RWPE1 (cell line): Measurements from ENCODE around the gene GRAMD2A.

ENCODE experiments used
- CTCF ChIA-PET: fragments of 350-600 bp; sonication (Branson Sonifier 250); formaldehyde crosslinking; extraction: SDS; loops from one replicate; lab custom pipeline; 2021; lab: Yijun Ruan, JAX
- POLR2A ChIA-PET: fragments of 400-600 bp; formaldehyde crosslinking; extraction: SDS; loops from one replicate; lab custom pipeline; 2020; ENCODE audit warnings: antibody characterized with exemption; ENCODE audit not compliant: low non-redundant PET; lab: Yijun Ruan, JAX
- DNase-seq: peaks from one replicate; pipeline ENCODE4 v3.0.0; 2012; ENCODE audit warnings: low spot score
- H3K27ac ChIP-seq: fragments of 450-650 bp; 2 replicates; pipeline ENCODE4 v1.5.1; 2017
- CTCF ChIP-seq: fragments of 450-650 bp; conservative IDR thresholded peaks from 2 replicates; pipeline ENCODE4 v1.5.1; 2017; ENCODE audit warnings: low read depth, mild to moderate bottlenecking

The GRAMD2A gene

GRCh38 chr15:72112116-72112515, 85.5 kb downstream of the GRAMD2A start:
- TF ChIP-seq CTCF: no peak
- no peak for DNase-seq
- ChIA-PET POLR2A (no interaction called here), CTCF (interaction anchor here (0.7 kb wide), 1 partner anchor 1000 kb away, joined by 4 read pairs; no protein-coding TSS in a partner anchor)
- no peak overlapping the region for H3K27ac ChIP-seq

GRCh38 chr15:72110355-72110754, 87.2 kb downstream of the GRAMD2A start:
- ChIA-PET POLR2A (no interaction called here), CTCF (no interaction called here)
- no peak overlapping the region for H3K27ac ChIP-seq
- TF ChIP-seq CTCF: no peak
- no peak for DNase-seq
